HEK293 (cell line): ENCODE results near the gene GPR152.

ENCODE experiments used
- CTCF ChIA-PET: fragments of 350-600 bp; formaldehyde crosslinking; extraction: SDS; loops from one replicate; lab custom pipeline; 2021; ENCODE audit warnings: antibody characterized with exemption; lab: Yijun Ruan, JAX
- POLR2A ChIA-PET: fragments of 300-600 bp; formaldehyde crosslinking; extraction: SDS; loops from one replicate; lab custom pipeline; 2020; ENCODE audit warnings: antibody characterized with exemption, inconsistent platforms; lab: Yijun Ruan, JAX
- H3K27ac ChIP-seq: fragments of 200-500 bp; sonication (Bioruptor generic); 2 replicates; pipeline ENCODE4 v1.5.1; 2014; ENCODE audit warnings: low read depth, low read length, control low read depth, inconsistent platforms; ENCODE audit errors: extremely low read depth
- H3K36me3 ChIP-seq, 2 experiments: fragments of 200-500 bp in 1 of 2; sonication (Bioruptor generic) in 1 of 2; 1 replicate in 1 of 2; 2 replicates in 1 of 2; pipeline ENCODE4 v1.5.1; 2014 to 2017; ENCODE audit warnings: inconsistent platforms in 2 of 2, low read length in 2 of 2; ENCODE audit not compliant: control insufficient read depth in 2 of 2, insufficient read depth in 1 of 2
- H3K4me1 ChIP-seq: fragments of 200-500 bp; sonication (Bioruptor generic); 2 replicates; pipeline ENCODE4 v1.5.1; 2014; ENCODE audit warnings: mild to moderate bottlenecking, low read length, inconsistent platforms; ENCODE audit not compliant: control insufficient read depth, insufficient read depth
- H3K4me3 ChIP-seq: 2 replicates; pipeline ENCODE4 v1.5.1; 2011; ENCODE audit warnings: low read depth, mild to moderate bottlenecking, control low read depth, low read length, moderate library complexity
- H3K9me3 ChIP-seq: fragments of 200-500 bp; sonication (Bioruptor generic); 2 replicates; pipeline ENCODE4 v1.5.1; 2014; ENCODE audit warnings: low read depth, low read length, inconsistent platforms; ENCODE audit not compliant: control insufficient read depth, insufficient read depth
- OSR2 ChIP-seq: fragments of 450-650 bp; formaldehyde crosslinking; IDR thresholded peaks from 2 replicates; pipeline ENCODE4 v1.5.1; 2016; ENCODE audit warnings: missing biosample characterization, missing genetic modification characterization
- SCRT1 ChIP-seq: fragments of 450-650 bp; formaldehyde crosslinking; IDR thresholded peaks from 2 replicates; pipeline ENCODE4 v1.5.1; 2016; ENCODE audit warnings: missing biosample characterization, missing genetic modification characterization, borderline replicate concordance
- SETDB1 ChIP-seq: IDR thresholded peaks from one replicate; pipeline ENCODE4 v1.6.1; 2017; ENCODE audit warnings: mild to moderate bottlenecking, low read length, moderate library complexity, mixed read lengths; ENCODE audit not compliant: insufficient read length
- YY1 ChIP-seq: fragments of 450-650 bp; formaldehyde crosslinking; IDR thresholded peaks from 2 replicates; pipeline ENCODE4 v1.5.1; 2018; ENCODE audit warnings: missing biosample characterization, missing genetic modification characterization
- ZBTB17 ChIP-seq: fragments of 450-650 bp; formaldehyde crosslinking; IDR thresholded peaks from 2 replicates; pipeline ENCODE4 v1.5.1; 2016; ENCODE audit warnings: missing biosample characterization, missing genetic modification characterization
- ZBTB20 ChIP-seq: fragments of 450-650 bp; formaldehyde crosslinking; IDR thresholded peaks from 2 replicates; pipeline ENCODE4 v1.5.1; 2016; ENCODE audit warnings: missing biosample characterization, missing genetic modification characterization
- ZBTB48 ChIP-seq: fragments of 450-650 bp; formaldehyde crosslinking; IDR thresholded peaks from 2 replicates; pipeline ENCODE4 v1.5.1; 2016; ENCODE audit warnings: missing biosample characterization, missing genetic modification characterization
- ZBTB8A ChIP-seq: fragments of 450-650 bp; formaldehyde crosslinking; IDR thresholded peaks from 2 replicates; pipeline ENCODE4 v1.5.1; 2016; ENCODE audit warnings: missing biosample characterization, missing genetic modification characterization
- ZFP69B ChIP-seq: fragments of 450-650 bp; formaldehyde crosslinking; IDR thresholded peaks from 2 replicates; pipeline ENCODE4 v1.5.1; 2016; ENCODE audit warnings: missing biosample characterization, missing genetic modification characterization
- ZNF155 ChIP-seq: fragments of 450-650 bp; formaldehyde crosslinking; IDR thresholded peaks from 2 replicates; pipeline ENCODE4 v1.5.1; 2016; ENCODE audit warnings: missing biosample characterization, missing genetic modification characterization
- ZNF169 ChIP-seq: fragments of 450-650 bp; formaldehyde crosslinking; IDR thresholded peaks from 2 replicates; pipeline ENCODE4 v1.5.1; 2016; ENCODE audit warnings: missing biosample characterization, missing genetic modification characterization
- ZNF221 ChIP-seq: fragments of 450-650 bp; formaldehyde crosslinking; IDR thresholded peaks from 2 replicates; pipeline ENCODE4 v1.5.1; 2017; ENCODE audit warnings: missing biosample characterization, missing genetic modification characterization, borderline replicate concordance
- ZNF223 ChIP-seq: fragments of 450-650 bp; formaldehyde crosslinking; IDR thresholded peaks from 2 replicates; pipeline ENCODE4 v1.5.1; 2016; ENCODE audit warnings: missing biosample characterization, missing genetic modification characterization
- ZNF266 ChIP-seq: fragments of 450-650 bp; formaldehyde crosslinking; IDR thresholded peaks from 2 replicates; pipeline ENCODE4 v1.5.1; 2016; ENCODE audit warnings: missing biosample characterization, missing genetic modification characterization, low read depth
- ZNF324 ChIP-seq: fragments of 450-650 bp; formaldehyde crosslinking; IDR thresholded peaks from 2 replicates; pipeline ENCODE4 v1.5.1; 2016; ENCODE audit warnings: missing biosample characterization, missing genetic modification characterization
- ZNF335 ChIP-seq: fragments of 450-650 bp; formaldehyde crosslinking; conservative IDR thresholded peaks from 2 replicates; pipeline ENCODE4 v1.5.1; 2016; ENCODE audit warnings: missing biosample characterization, missing genetic modification characterization
- ZNF610 ChIP-seq: fragments of 450-650 bp; formaldehyde crosslinking; IDR thresholded peaks from 2 replicates; pipeline ENCODE4 v1.5.1; 2016; ENCODE audit warnings: missing biosample characterization, missing genetic modification characterization, borderline replicate concordance
- ZNF629 ChIP-seq: fragments of 450-650 bp; formaldehyde crosslinking; IDR thresholded peaks from 2 replicates; pipeline ENCODE4 v1.5.1; 2017; ENCODE audit warnings: missing biosample characterization, missing genetic modification characterization
- ZNF76 ChIP-seq: fragments of 450-650 bp; formaldehyde crosslinking; IDR thresholded peaks from 2 replicates; pipeline ENCODE4; 2016; ENCODE audit warnings: low read depth, missing biosample characterization, missing genetic modification characterization, borderline replicate concordance
- ZNF791 ChIP-seq: fragments of 450-650 bp; formaldehyde crosslinking; IDR thresholded peaks from 2 replicates; pipeline ENCODE4 v1.5.1; 2016; ENCODE audit warnings: missing biosample characterization, missing genetic modification characterization
- ZNF843 ChIP-seq: fragments of 450-650 bp; formaldehyde crosslinking; IDR thresholded peaks from 2 replicates; pipeline ENCODE4 v1.5.1; 2016; ENCODE audit warnings: missing biosample characterization, missing genetic modification characterization
- ZXDB ChIP-seq: fragments of 450-650 bp; formaldehyde crosslinking; IDR thresholded peaks from 2 replicates; pipeline ENCODE4 v1.5.1; 2016; ENCODE audit warnings: missing biosample characterization, missing genetic modification characterization
- TF ChIP-seq, protein P1 (sequence below): fragments of 450-650 bp; formaldehyde crosslinking; IDR thresholded peaks from 2 replicates; pipeline ENCODE4 v1.5.1; 2016; ENCODE audit warnings: missing biosample characterization, missing genetic modification characterization
- TF ChIP-seq, protein P2 (sequence below): fragments of 450-650 bp; formaldehyde crosslinking; IDR thresholded peaks from 2 replicates; pipeline ENCODE4 v1.5.1; 2016; ENCODE audit warnings: missing biosample characterization, missing genetic modification characterization
- TF ChIP-seq, protein P3 (sequence below): fragments of 450-650 bp; formaldehyde crosslinking; IDR thresholded peaks from 2 replicates; pipeline ENCODE4 v1.5.1; 2016; ENCODE audit warnings: missing biosample characterization, missing genetic modification characterization
- TF ChIP-seq, protein P4 (sequence below): fragments of 450-650 bp; formaldehyde crosslinking; IDR thresholded peaks from 2 replicates; pipeline ENCODE4 v1.5.1; 2016; ENCODE audit warnings: missing biosample characterization, missing genetic modification characterization
- TF ChIP-seq, protein P5 (sequence below): fragments of 450-650 bp; formaldehyde crosslinking; conservative IDR thresholded peaks from 2 replicates; pipeline ENCODE4 v1.5.1; 2016; ENCODE audit warnings: low read depth, missing biosample characterization, missing genetic modification characterization

GPR152 gene

DNA sequence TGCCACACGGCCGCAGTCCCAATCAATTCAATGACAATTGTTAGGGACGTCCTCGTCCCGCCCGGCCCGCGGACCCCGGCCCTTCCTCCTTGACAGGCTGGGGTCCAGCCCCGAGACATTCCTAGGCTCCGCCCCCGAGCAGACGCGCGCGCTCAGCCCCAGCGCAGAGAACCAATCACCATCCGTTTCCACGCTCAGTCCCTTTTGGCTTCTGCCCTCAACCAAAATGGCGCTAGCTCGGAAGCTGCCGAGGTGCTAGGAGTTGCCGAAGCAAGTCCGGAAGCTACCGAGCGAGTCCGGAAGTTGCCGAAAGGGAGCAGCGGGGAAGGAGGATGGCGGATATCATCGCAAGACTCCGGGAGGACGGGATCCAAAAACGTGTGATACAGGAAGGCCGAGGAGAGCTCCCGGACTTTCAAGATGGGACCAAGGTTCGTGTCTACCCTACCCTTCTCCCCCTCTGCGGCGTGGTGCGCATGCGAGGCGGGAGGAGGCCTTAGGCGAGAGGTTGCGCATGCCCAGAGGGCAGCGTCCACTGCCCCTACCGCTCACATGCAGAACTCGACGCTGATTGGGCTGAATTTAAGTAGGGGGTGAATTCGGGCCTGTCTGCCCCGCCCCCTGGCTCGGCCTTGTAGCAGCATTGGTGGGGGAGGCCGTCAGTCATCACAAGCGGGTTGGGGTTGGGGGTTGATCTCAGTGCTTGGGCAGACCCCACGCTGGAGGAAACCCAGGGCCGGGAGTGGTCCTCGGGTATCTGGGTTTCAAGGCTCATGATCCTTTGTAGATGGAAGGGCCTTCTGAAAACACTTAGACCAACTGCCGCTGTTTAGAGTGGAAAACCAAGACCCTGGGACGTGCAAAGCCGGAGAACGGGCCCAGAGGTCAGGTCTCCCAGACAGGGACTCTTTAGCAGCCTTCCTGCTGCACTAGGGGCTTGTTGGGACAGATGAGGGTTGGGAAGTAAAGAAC, 30.6 kb upstream of the GPR152 start, which contains the start of gene AIP:
Gene AIP (plus strand): TSS at position 200 of the 972 bp plus-strand sequence. CDS start 133 bp downstream, at position 333.
- CTCF ChIA-PET: interaction anchor here (0.6 to 0.8 kb wide), 2 partner anchors 89 to 429 kb away, joined by 3 to 4 read pairs; no protein-coding TSS in a partner anchor
- peak within 1 kb of the TSS; percentile 45; the same call in 1 of the 2 replicates for H3K27ac ChIP-seq
- TF ChIP-seq, protein P1, sequence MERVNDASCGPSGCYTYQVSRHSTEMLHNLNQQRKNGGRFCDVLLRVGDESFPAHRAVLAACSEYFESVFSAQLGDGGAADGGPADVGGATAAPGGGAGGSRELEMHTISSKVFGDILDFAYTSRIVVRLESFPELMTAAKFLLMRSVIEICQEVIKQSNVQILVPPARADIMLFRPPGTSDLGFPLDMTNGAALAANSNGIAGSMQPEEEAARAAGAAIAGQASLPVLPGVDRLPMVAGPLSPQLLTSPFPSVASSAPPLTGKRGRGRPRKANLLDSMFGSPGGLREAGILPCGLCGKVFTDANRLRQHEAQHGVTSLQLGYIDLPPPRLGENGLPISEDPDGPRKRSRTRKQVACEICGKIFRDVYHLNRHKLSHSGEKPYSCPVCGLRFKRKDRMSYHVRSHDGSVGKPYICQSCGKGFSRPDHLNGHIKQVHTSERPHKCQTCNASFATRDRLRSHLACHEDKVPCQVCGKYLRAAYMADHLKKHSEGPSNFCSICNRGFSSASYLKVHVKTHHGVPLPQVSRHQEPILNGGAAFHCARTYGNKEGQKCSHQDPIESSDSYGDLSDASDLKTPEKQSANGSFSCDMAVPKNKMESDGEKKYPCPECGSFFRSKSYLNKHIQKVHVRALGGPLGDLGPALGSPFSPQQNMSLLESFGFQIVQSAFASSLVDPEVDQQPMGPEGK (tag by site-specific recombination): peak; percentile 25; the same call in 1 of the 2 replicates
- TF ChIP-seq, protein P2, sequence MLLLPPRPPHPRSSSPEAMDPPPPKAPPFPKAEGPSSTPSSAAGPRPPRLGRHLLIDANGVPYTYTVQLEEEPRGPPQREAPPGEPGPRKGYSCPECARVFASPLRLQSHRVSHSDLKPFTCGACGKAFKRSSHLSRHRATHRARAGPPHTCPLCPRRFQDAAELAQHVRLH (tag by site-specific recombination): peak; percentile 85
- TF ChIP-seq ZNF266 (tag by site-specific recombination) (no peak), ZXDB (tag by site-specific recombination) (peak; percentile 85), ZBTB20 (tag by site-specific recombination) (0 out of 2 replicates have a peak, but pooled peaks have one; percentile 13), ZNF169 (no peak), ZNF335 (tag by site-specific recombination) (peak; percentile 91), ZNF324 (tag by site-specific recombination) (0 out of 2 replicates have a peak, but pooled peaks have one; percentile 33), ZNF791 (no peak), ZBTB17 (tag by site-specific recombination) (peak; percentile 93), ZNF610 (tag by site-specific recombination) (peak; percentile 79; the same call in 1 of the 2 replicates), SCRT1 (tag by site-specific recombination) (no peak), ZNF629 (peak; percentile 50; the same call in 1 of the 2 replicates), ZNF221 (tag by site-specific recombination) (no peak), ZNF843 (tag by site-specific recombination) (0 out of 2 replicates have a peak, but pooled peaks have one; percentile 16), YY1 (tag by site-specific recombination) (peak; percentile 94), ZFP69B (tag by site-specific recombination) (peak; percentile 86), ZBTB48 (tag by site-specific recombination) (peak; percentile 64), ZNF155 (tag by site-specific recombination) (no peak), ZNF223 (no peak), SETDB1 (peak; percentile 91), ZNF76 (tag by site-specific recombination) (peak; percentile 82), OSR2 (no peak), ZBTB8A (tag by site-specific recombination) (peak; percentile 34; the same call in 1 of the 2 replicates)
- TF ChIP-seq, protein P3, sequence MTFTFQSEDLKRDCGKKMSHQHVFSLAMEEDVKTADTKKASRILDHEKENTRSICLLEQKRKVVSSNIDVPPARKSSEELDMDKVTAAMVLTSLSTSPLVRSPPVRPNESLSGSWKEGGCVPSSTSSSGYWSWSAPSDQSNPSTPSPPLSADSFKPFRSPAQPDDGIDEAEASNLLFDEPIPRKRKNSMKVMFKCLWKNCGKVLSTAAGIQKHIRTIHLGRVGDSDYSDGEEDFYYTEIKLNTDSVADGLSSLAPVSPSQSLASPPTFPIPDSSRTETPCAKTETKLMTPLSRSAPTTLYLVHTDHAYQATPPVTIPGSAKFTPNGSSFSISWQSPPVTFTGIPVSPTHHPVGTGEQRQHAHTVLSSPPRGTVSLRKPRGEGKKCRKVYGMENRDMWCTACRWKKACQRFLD (tag by site-specific recombination): no peak
- TF ChIP-seq, protein P4, sequence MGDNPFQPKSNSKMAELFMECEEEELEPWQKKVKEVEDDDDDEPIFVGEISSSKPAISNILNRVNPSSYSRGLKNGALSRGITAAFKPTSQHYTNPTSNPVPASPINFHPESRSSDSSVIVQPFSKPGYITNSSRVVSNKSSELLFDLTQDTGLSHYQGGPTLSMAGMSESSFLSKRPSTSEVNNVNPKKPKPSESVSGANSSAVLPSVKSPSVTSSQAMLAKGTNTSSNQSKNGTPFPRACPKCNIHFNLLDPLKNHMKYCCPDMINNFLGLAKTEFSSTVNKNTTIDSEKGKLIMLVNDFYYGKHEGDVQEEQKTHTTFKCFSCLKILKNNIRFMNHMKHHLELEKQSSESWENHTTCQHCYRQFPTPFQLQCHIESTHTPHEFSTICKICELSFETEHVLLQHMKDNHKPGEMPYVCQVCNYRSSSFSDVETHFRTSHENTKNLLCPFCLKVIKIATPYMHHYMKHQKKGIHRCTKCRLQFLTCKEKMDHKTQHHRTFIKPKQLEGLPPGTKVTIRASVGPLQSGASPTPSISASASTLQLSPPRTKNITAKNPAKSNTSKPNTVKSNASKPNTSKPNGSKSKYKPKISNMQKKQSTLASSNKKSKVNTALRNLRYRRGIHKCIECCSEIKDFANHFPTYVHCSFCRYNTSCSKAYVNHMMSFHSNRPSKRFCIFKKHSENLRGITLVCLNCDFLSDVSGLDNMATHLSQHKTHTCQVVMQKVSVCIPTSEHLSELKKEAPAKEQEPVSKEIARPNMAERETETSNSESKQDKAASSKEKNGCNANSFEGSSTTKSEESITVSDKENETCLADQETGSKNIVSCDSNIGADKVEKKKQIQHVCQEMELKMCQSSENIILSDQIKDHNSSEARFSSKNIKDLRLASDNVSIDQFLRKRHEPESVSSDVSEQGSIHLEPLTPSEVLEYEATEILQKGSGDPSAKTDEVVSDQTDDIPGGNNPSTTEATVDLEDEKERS (tag by site-specific recombination): no peak
- TF ChIP-seq, protein P5, sequence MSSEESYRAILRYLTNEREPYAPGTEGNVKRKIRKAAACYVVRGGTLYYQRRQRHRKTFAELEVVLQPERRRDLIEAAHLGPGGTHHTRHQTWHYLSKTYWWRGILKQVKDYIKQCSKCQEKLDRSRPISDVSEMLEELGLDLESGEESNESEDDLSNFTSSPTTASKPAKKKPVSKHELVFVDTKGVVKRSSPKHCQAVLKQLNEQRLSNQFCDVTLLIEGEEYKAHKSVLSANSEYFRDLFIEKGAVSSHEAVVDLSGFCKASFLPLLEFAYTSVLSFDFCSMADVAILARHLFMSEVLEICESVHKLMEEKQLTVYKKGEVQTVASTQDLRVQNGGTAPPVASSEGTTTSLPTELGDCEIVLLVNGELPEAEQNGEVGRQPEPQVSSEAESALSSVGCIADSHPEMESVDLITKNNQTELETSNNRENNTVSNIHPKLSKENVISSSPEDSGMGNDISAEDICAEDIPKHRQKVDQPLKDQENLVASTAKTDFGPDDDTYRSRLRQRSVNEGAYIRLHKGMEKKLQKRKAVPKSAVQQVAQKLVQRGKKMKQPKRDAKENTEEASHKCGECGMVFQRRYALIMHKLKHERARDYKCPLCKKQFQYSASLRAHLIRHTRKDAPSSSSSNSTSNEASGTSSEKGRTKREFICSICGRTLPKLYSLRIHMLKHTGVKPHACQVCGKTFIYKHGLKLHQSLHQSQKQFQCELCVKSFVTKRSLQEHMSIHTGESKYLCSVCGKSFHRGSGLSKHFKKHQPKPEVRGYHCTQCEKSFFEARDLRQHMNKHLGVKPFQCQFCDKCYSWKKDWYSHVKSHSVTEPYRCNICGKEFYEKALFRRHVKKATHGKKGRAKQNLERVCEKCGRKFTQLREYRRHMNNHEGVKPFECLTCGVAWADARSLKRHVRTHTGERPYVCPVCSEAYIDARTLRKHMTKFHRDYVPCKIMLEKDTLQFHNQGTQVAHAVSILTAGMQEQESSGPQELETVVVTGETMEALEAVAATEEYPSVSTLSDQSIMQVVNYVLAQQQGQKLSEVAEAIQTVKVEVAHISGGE (tag by site-specific recombination): peak; percentile 59; the same call in 1 of the 2 replicates

More for the DNA sequence above, 30.6 kb upstream of the GPR152 start, which contains the start of gene AIP:
- Histone ChIP-seq H3K4me1 (no peaks in the 10 kb centered on the region), H3K4me3 (peak within 1 kb of the TSS; percentile 77), H3K36me3 (peaks cover 0 to 18% of the 10 kb centered on the region in 2 experiments; a peak in 1 of 3 replicates), H3K9me3 (no peaks in the 10 kb centered on the region)
- POLR2A ChIA-PET: interaction anchor here (0.6 to 1.6 kb wide), 11 partner anchors 9 to 823 kb away, joined by 3 to 11 read pairs (median 4); partner anchors contain the start of genes PPP1CA, RAD9A and TMEM134
